ENCODE results near the gene PCBP3. TPM values are rescaled to one million over a fixed set of nuclear protein-coding genes. Genes with fewer than 3 reads are reported as not detected.
"Not testable (repeated sequence)": the region's sequence is repeated elsewhere in the genome, so short reads cannot be mapped to it uniquely, and the experiment has no call there.

PCBP3 gene
- total RNA-seq, 1 donor from 2014 or later = 5.0 TPM

- Mint-ChIP-seq H3K4me1 (peaks cover 24% of the 10 kb centered on the region), H3K27me3 (ENCODE audit: low read depth) (peaks cover 29% of the 10 kb centered on the region), H3K36me3 (no peaks in the 10 kb centered on the region), H3K9me3 (no peaks in the 10 kb centered on the region), H3K27ac (peak overlapping the region; percentile 64), H3K4me3 (no peak overlapping the region)
- no peak for TF ChIP-seq CTCF (IDR thresholded peaks at IDR 0.05; ENCODE audit: unreplicated experiment)
- no peak for DNase-seq (ENCODE audit: low spot score in 2 of 2, unreplicated experiment in 2 of 2)
Observed at GRCh38 chr21:45618846-45619485, 24.6 kb upstream of the PCBP3 start.

GRCh38 chr21:45620201-45620923, 23.2 kb upstream of the PCBP3 start:
- no peak overlapping the region for H3K27ac Mint-ChIP-seq
- TF ChIP-seq CTCF (IDR thresholded peaks at IDR 0.05; ENCODE audit: unreplicated experiment) = no peak
- DNase-seq (ENCODE audit: low spot score in 2 of 2, unreplicated experiment in 2 of 2) = no peak
- peaks cover 27% of the 10 kb centered on the region for H3K27me3 Mint-ChIP-seq (ENCODE audit: low read depth)
- no peak overlapping the region for H3K4me3 Mint-ChIP-seq
- H3K9me3 Mint-ChIP-seq = no peaks in the 10 kb centered on the region
- no peaks in the 10 kb centered on the region for H3K36me3 Mint-ChIP-seq
- peaks cover 24% of the 10 kb centered on the region for H3K4me1 Mint-ChIP-seq

GRCh38 chr21:45621435-45622331, 21.8 kb upstream of the PCBP3 start:
- Mint-ChIP-seq H3K4me1 (peaks cover 24% of the 10 kb centered on the region), H3K27me3 (ENCODE audit: low read depth) (peaks cover 31% of the 10 kb centered on the region)
- not testable (repeated sequence) for DNase-seq (ENCODE audit: low spot score in 2 of 2, unreplicated experiment in 2 of 2); H3K36me3 Mint-ChIP-seq; H3K27ac Mint-ChIP-seq; H3K4me3 Mint-ChIP-seq; H3K9me3 Mint-ChIP-seq

- no peak overlapping the region for H3K27ac Mint-ChIP-seq
- H3K27me3 Mint-ChIP-seq (ENCODE audit: low read depth) = peaks cover 32% of the 10 kb centered on the region
- TF ChIP-seq CTCF (IDR thresholded peaks at IDR 0.05; ENCODE audit: unreplicated experiment) = no peak
- H3K36me3 Mint-ChIP-seq = no peaks in the 10 kb centered on the region
- no peak for DNase-seq (ENCODE audit: low spot score in 2 of 2, unreplicated experiment in 2 of 2)
- H3K4me3 Mint-ChIP-seq = no peak overlapping the region
- peaks cover 19% of the 10 kb centered on the region for H3K4me1 Mint-ChIP-seq
- no peaks in the 10 kb centered on the region for H3K9me3 Mint-ChIP-seq
Observed at GRCh38 chr21:45622416-45623097, 21.0 kb upstream of the PCBP3 start.

- Mint-ChIP-seq H3K4me3 (no peak overlapping the region), H3K4me1 (peaks cover 10% of the 10 kb centered on the region), H3K36me3 (no peaks in the 10 kb centered on the region), H3K9me3 (no peaks in the 10 kb centered on the region), H3K27me3 (ENCODE audit: low read depth) (peaks cover 39% of the 10 kb centered on the region), H3K27ac (no peak overlapping the region)
- no peak for TF ChIP-seq CTCF (IDR thresholded peaks at IDR 0.05; ENCODE audit: unreplicated experiment)
- no peak for DNase-seq (ENCODE audit: low spot score in 2 of 2, unreplicated experiment in 2 of 2)
Observed at GRCh38 chr21:45623436-45623835, 20.1 kb upstream of the PCBP3 start.

GRCh38 chr21:45626127-45626526, 17.4 kb upstream of the PCBP3 start:
- not testable (repeated sequence) for H3K4me3 Mint-ChIP-seq, H3K27ac Mint-ChIP-seq

More at GRCh38 chr21:45626127-45626526, 17.4 kb upstream of the PCBP3 start:
- DNase-seq (ENCODE audit: low spot score in 2 of 2, unreplicated experiment in 2 of 2); H3K36me3 Mint-ChIP-seq; H3K9me3 Mint-ChIP-seq; H3K4me1 Mint-ChIP-seq: not testable (repeated sequence)
- peaks cover 40% of the 10 kb centered on the region for H3K27me3 Mint-ChIP-seq (ENCODE audit: low read depth)

Measured in mesothelial cell of epicardium (in vitro differentiated cells).